T-cell (primary cell): ENCODE data around the gene METTL26. TPM values are rescaled to one million over a fixed set of nuclear protein-coding genes. Genes with fewer than 3 reads are reported as not detected.

Source experiments
- ATAC-seq, 4 experiments: fragments of 200-7000 bp in 3 of 4; fragments of 150-1000 bp in 1 of 4; cut with Tn5 transposase; replicated peaks in 1 of 4; 1 replicate in 3 of 4; 2 replicates in 1 of 4; pipeline ENCODE4 v1.10.0; 2021; ENCODE audit warnings: moderate library complexity in 3 of 4, mild to moderate bottlenecking in 2 of 4, moderate number of reproducible peaks in 1 of 4
- CTCF ChIA-PET, 2 donors: fragments of 300-600 bp; sonication (Branson Sonifier 250); formaldehyde crosslinking; loops; one replicate each; lab custom pipeline; 2022; ENCODE audit warnings: antibody characterized with exemption in 2 of 2; lab: Charles Lee
- POLR2A ChIA-PET, 2 donors: fragments of 300-600 bp; sonication (Branson Sonifier 250); formaldehyde crosslinking; loops; one replicate each; lab custom pipeline; 2022; ENCODE audit warnings: antibody characterized with exemption in 2 of 2; lab: Charles Lee
- DNase-seq, 35 experiments: peaks; one replicate each; pipeline versions ENCODE4 v3.0.0 to v3.0.0-alpha.2; 2013 to 2023
- H3K27ac ChIP-seq: one replicate; pipeline ENCODE4 v1.5.1; 2013; ENCODE audit warnings: low read length
- H3K27me3 ChIP-seq, 2 experiments: replicated peaks in 1 of 2; 1 replicate in 1 of 2; 2 replicates in 1 of 2; pipeline versions ENCODE4 v1.6.1 to v1.7.0; 2013; ENCODE audit warnings: low read length in 1 of 2, mixed read lengths in 1 of 2; ENCODE audit not compliant: control insufficient read depth in 2 of 2, insufficient read depth in 2 of 2; ENCODE audit errors: extremely low read depth in 1 of 2
- H3K36me3 ChIP-seq, 2 donors: 1 replicate in 1 of 2; 2 replicates in 1 of 2; pipeline versions ENCODE4 v1.6.1 to v1.7.0; 2013; ENCODE audit warnings: low read length in 1 of 2; ENCODE audit not compliant: control insufficient read depth in 2 of 2, insufficient read depth in 1 of 2; ENCODE audit errors: extremely low read depth in 1 of 2
- H3K4me1 ChIP-seq, 2 experiments: 1 replicate in 1 of 2; 2 replicates in 1 of 2; pipeline versions ENCODE4 v1.6.1 to v1.7.0; 2013; ENCODE audit warnings: low read length in 2 of 2, mixed read lengths in 1 of 2; ENCODE audit not compliant: insufficient read depth in 2 of 2, control insufficient read depth in 1 of 2; ENCODE audit errors: extremely low read depth in 1 of 2
- H3K4me3 ChIP-seq, 2 donors: 1 replicate in 1 of 2; 2 replicates in 1 of 2; pipeline versions ENCODE4 v1.5.1 to v1.7.0; 2013; ENCODE audit warnings: mild to moderate bottlenecking in 2 of 2, low read length in 1 of 2, moderate library complexity in 1 of 2; ENCODE audit not compliant: control insufficient read depth in 1 of 2; ENCODE audit errors: extremely low read depth in 1 of 2
- H3K9me3 ChIP-seq: 2 replicates; pipeline ENCODE4 v1.7.0; 2013
- H3K27ac Mint-ChIP-seq, 2 donors: one replicate each; pipeline ENCODE4 v1.8.0; 2020 to 2021; ENCODE audit warnings: mild to moderate bottlenecking in 2 of 2, mixed read lengths in 2 of 2
- H3K27me3 Mint-ChIP-seq, 2 donors: one replicate each; pipeline ENCODE4 v1.8.0; 2021 to 2022; ENCODE audit warnings: mixed read lengths in 2 of 2
- H3K36me3 Mint-ChIP-seq: one replicate; pipeline ENCODE4 v1.8.0; 2021; ENCODE audit warnings: mixed read lengths
- H3K4me1 Mint-ChIP-seq, 3 donors: one replicate each; pipeline ENCODE4 v1.8.0; 2020 to 2022; ENCODE audit warnings: mixed read lengths in 3 of 3, mild to moderate bottlenecking in 1 of 3
- H3K4me3 Mint-ChIP-seq, 3 donors: one replicate each; pipeline ENCODE4 v1.8.0; 2020 to 2022; ENCODE audit warnings: mild to moderate bottlenecking in 3 of 3, mixed read lengths in 3 of 3, moderate library complexity in 3 of 3
- H3K9me3 Mint-ChIP-seq, 3 donors: one replicate each; pipeline ENCODE4 v1.8.0; 2020 to 2022; ENCODE audit warnings: mixed read lengths in 3 of 3
- WGBS: methylation state at CpG from one replicate; pipeline ENCODE4 v1.1.5; 2013; ENCODE audit warnings: missing lambda C conversion rate; ENCODE audit not compliant: insufficient coverage; 5-methylcytosine and 5-hydroxymethylcytosine counted together
- total RNA-seq, 35 experiments: library from RNA in 6 of 35; stranded (reverse) in 6 of 35; fragments of 120-200 nt in 1 of 35; gene quantifications; one replicate each; pipeline versions ENCODE4 v1.2.1 to v1.2.4 and lab custom pipeline; 2013 to 2026

The METTL26 gene
- total RNA-seq, 5 donors from 2014 or later (not counting 1 experiment from before 2014, with no cell fraction given) = 42.1 to 94.0 (median 87.2) TPM

DNA sequence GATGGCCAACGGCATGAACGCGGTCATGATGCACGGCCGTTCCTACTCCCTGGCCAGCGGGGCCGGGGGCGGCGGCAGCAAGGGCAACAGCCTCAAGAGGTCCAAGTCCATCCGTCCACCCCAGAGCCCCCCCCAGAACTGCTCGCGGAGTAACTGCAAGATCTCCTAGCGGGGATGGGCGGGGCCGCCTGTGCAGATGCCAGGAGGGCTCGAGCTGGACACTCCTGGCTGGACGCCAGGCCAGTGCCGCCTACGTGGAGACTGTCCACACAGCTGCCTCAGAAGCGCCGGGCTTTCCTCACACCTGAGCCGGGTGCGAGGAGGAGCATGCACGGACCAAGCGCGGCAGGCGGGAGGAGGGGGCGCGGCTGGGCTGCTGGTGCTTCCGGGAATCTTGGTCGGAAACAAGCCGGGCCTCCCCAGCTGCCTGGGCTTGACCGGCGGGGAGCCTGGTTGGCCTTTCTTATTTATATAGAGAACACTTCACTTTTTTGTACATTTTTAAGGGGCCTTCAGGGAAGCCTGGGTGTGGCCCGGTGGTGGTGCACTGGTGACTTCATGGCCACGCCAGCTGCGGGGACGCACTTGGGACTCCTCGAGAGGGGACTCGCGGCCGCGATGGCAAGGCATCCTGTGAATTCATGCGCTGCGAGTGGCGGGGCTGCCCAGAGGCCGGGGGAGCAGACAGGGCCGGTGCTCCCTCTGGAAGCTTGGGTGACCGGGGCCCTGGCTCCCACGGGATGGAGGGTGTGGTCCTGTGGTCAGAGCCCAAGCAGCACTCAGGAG lies 8.5 kb downstream of the METTL26 start:
- Histone ChIP-seq H3K4me1 (peaks cover 0 to 5% of the 10 kb centered on the region in 2 experiments), H3K36me3 (peaks cover 12 to 18% of the 10 kb centered on the region in 2 donors), H3K27me3 (no peaks in the 10 kb centered on the region), H3K9me3 (no peaks in the 10 kb centered on the region), H3K27ac (no peak overlapping the region), H3K4me3 (no peak overlapping the region)
- H3K27ac Mint-ChIP-seq = no peak overlapping the region
- POLR2A ChIA-PET = no interaction called here
- 97% methylated on average over 29 of the region's 50 CpGs for WGBS
- H3K36me3 Mint-ChIP-seq = no peaks in the 10 kb centered on the region
- no peaks in the 10 kb centered on the region for H3K27me3 Mint-ChIP-seq
- ATAC-seq = no peak
- H3K4me3 Mint-ChIP-seq = no peak overlapping the region
- H3K9me3 Mint-ChIP-seq = no peaks in the 10 kb centered on the region
- CTCF ChIA-PET = no interaction called here
- no peaks in the 10 kb centered on the region for H3K4me1 Mint-ChIP-seq
- no peak for DNase-seq

DNA sequence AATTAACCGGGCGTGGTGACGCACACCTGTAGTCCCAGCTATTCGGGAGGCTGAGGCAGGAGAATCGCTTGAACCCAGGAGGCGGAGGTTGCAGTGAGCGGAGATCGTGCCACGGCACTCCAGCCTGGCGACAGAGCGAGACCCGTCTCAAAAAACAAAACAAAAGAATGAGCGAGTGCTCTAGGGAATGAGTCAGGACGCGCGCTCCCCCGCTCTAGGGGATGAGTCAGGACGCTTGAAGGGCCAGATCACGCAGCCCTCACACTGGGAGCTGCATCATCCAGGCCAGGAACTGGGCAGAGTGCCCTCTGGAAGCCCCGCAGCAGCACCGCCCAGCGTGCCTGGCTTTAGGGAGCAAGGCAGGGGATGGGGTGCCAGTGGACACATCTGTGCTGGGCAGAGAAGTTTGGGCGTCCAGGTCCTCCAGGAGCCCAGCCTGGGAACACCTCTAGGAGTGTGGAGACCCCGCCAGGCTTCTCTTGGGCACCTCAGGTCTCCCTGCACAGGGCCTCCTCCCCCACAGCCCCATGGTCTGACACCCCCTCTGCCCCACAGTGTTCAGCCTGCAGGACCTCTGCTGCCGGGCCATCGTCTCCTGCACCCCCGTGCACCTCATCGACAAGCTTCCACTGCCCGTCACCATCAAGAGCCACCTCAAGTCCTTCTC lies 9.2 kb downstream of the METTL26 start:
- no peaks in the 10 kb centered on the region for H3K9me3 Mint-ChIP-seq
- CTCF ChIA-PET = no interaction called here
- no peak for ATAC-seq

DNA sequence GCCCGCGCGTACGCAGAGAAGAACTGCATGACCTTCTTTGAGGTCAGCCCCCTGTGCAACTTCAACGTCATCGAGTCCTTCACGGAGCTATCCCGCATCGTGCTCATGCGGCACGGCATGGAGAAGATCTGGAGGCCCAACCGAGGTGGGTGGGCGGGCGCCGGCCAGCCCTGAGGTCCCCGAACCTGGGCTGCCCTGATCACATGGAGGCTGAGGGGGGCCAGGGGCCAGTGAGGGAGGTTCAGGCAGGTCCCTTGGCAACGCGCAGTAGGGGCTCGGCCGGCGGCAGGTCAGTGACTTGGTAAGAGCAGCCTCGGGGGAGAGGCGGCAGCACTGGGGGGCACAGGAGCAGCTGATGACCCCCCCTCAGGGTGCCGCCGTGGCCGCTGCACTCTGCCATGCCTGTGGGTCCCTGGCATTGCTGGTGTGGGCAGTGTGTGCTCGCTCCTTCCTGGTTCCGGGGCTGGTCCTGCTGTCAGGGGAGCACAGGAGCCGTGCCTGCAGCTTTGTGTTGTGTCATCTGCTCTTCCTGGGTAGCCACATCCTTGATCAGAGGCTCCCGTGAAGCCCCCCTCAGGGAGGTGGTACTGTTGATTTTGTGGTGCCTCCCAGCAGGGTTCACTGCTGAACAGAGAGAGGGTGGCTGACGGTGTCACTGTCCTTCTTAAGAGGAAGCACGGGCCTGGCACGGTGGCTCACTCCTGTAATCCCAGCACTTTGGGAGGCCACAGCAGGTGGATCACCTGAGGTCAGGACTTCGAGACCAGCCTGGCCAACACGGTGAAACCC lies 9.9 kb downstream of the METTL26 start:
- DNase-seq (no peak), ATAC-seq (no peak)
- H3K27ac Mint-ChIP-seq = no peak overlapping the region
- H3K4me3 ChIP-seq = no peak overlapping the region
- H3K27me3 Mint-ChIP-seq = no peaks in the 10 kb centered on the region
- no peak overlapping the region for H3K4me3 Mint-ChIP-seq
- H3K4me1 ChIP-seq = peaks cover 0 to 4% of the 10 kb centered on the region in 2 experiments
- WGBS = 97% methylated on average over 31 of the region's 35 CpGs
- no peaks in the 10 kb centered on the region for H3K36me3 Mint-ChIP-seq
- H3K27me3 ChIP-seq = no peaks in the 10 kb centered on the region
- no peak overlapping the region for H3K27ac ChIP-seq
- no peaks in the 10 kb centered on the region for H3K9me3 ChIP-seq
- H3K36me3 ChIP-seq = peaks cover 12 to 22% of the 10 kb centered on the region in 2 donors
- no peaks in the 10 kb centered on the region for H3K4me1 Mint-ChIP-seq
- H3K9me3 Mint-ChIP-seq = no peaks in the 10 kb centered on the region
- ChIA-PET POLR2A (no interaction called here), CTCF (no interaction called here)

More for the DNA sequence above, 9.2 kb downstream of the METTL26 start:
- Histone ChIP-seq H3K9me3 (no peaks in the 10 kb centered on the region), H3K27me3 (no peaks in the 10 kb centered on the region), H3K4me1 (peaks cover 0 to 5% of the 10 kb centered on the region in 2 experiments), H3K36me3 (peaks cover 12 to 18% of the 10 kb centered on the region in 2 donors), H3K4me3 (no peak overlapping the region), H3K27ac (no peak overlapping the region)
- Mint-ChIP-seq H3K27ac (no peak overlapping the region), H3K4me3 (no peak overlapping the region), H3K27me3 (no peaks in the 10 kb centered on the region), H3K36me3 (no peaks in the 10 kb centered on the region), H3K4me1 (no peaks in the 10 kb centered on the region)
- DNase-seq = no peak
- 96% methylated on average over 26 of the region's 29 CpGs for WGBS
- POLR2A ChIA-PET = no interaction called here

DNA sequence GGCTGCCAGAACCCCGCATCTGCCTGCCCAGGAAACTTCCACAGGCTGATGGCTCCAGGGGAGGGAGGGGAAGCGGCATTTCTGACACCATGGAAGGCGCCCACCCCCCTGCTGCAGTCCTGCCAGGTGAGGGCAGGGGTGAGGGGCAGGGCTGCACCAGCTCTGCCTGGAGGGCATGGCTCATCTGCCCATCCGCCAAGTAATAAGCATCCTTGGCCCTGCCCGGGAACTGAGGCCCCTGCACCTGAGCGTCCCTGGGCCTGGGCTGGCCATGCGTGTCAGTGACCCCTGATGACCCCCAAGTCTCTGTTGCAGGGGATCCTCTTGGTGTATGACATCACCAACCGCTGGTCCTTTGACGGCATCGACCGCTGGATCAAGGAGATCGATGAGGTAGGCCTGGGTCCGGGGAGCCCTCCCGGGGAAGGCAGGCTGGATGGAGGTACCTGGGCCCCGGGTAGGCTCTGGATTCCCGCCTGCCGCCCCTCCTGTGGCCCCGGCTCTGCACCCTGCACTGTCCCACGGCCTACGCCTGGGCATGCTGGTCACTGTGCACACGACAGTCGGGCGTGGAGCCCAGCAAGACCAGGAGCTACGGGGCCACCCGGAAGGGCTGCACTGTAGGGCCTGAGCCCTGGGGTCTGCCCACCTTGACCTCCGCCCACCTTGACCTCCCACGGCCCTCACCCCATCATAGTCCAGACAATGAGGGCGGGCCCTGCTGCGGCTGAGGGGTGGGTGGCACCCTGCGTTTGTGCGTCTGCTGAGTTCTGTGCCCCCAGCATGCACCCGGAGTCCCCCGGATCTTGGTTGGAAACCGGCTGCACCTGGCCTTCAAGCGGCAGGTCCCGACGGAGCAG lies 10.8 kb downstream of the METTL26 start:
- DNase-seq = no peak
- ATAC-seq = no peak
- H3K4me1 Mint-ChIP-seq = no peaks in the 10 kb centered on the region
- no peaks in the 10 kb centered on the region for H3K9me3 Mint-ChIP-seq
- no peak overlapping the region for H3K4me3 Mint-ChIP-seq
- Histone ChIP-seq H3K4me3 (no peak overlapping the region), H3K36me3 (peaks cover 12 to 22% of the 10 kb centered on the region in 2 donors), H3K27ac (no peak overlapping the region), H3K9me3 (no peaks in the 10 kb centered on the region), H3K27me3 (no peaks in the 10 kb centered on the region), H3K4me1 (no peaks in the 10 kb centered on the region)
- 94% methylated on average over 33 of the region's 37 CpGs for WGBS
- POLR2A ChIA-PET = no interaction called here
- no peaks in the 10 kb centered on the region for H3K36me3 Mint-ChIP-seq
- no peak overlapping the region for H3K27ac Mint-ChIP-seq
- no peaks in the 10 kb centered on the region for H3K27me3 Mint-ChIP-seq
- CTCF ChIA-PET = no interaction called here

DNA sequence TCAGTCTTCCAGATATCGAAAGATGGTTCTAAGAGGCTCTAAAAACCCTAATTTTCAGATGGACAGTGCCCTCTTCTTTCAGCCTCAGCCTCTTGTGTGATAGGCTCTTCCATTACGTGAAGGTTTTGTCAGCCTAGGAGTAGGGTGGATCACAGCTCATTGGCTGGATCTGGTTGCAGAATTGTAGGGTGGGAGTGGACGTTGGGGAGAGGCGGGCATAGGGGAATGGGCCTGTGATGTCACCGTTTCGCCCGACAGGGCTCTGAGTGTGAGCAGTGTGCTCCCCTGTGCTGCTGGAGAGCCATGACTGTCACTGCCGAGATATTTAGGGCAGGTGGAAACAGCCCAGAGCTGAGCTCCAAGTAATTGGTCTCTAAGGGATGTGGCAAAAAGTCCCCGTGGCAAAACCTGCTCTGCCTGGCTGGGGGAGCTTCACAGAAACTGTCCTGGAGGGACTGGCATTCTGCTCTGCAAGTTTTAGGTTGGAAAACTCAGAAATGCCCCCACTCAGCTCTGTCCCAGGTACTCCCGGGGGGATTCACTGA lies 11.5 kb downstream of the METTL26 start:
- H3K27me3 Mint-ChIP-seq = no peaks in the 10 kb centered on the region
- H3K4me1 ChIP-seq = no peaks in the 10 kb centered on the region
- DNase-seq = no peak
- no peaks in the 10 kb centered on the region for H3K9me3 Mint-ChIP-seq
- ChIA-PET POLR2A (no interaction called here), CTCF (no interaction called here)
- H3K4me1 Mint-ChIP-seq = no peaks in the 10 kb centered on the region
- no peaks in the 10 kb centered on the region for H3K36me3 Mint-ChIP-seq
- no peak overlapping the region for H3K4me3 ChIP-seq
- no peak for ATAC-seq
- H3K27ac Mint-ChIP-seq = no peak overlapping the region
- H3K27ac ChIP-seq = no peak overlapping the region
- peaks cover 12 to 22% of the 10 kb centered on the region in 2 donors for H3K36me3 ChIP-seq
- no peaks in the 10 kb centered on the region for H3K9me3 ChIP-seq
- no peaks in the 10 kb centered on the region for H3K27me3 ChIP-seq
- no peak overlapping the region for H3K4me3 Mint-ChIP-seq
- 95% methylated on average over 9 of the region's 10 CpGs for WGBS
